ENCODE measurements around the gene GPR26.

Gene GPR26

GRCh38 chr10:123678376-123678775 is 12.2 kb downstream of the GPR26 start:
- no peak overlapping the region for H3K4me3 ChIP-seq (ENCODE audit: low read depth, low read length)
- no peak for DNase-seq (ENCODE audit: low read depth)
- no peak for TF ChIP-seq CTCF (IDR thresholded peaks at IDR 0.05; ENCODE audit: control insufficient read depth, extremely low read depth, insufficient read depth)

- no peak for TF ChIP-seq CTCF (IDR thresholded peaks at IDR 0.05; ENCODE audit: control insufficient read depth, extremely low read depth, insufficient read depth)
- H3K4me3 ChIP-seq (ENCODE audit: low read depth, low read length): no peak overlapping the region
- no peak for DNase-seq (ENCODE audit: low read depth)
These were observed 15.1 kb downstream of the GPR26 start for GRCh38 chr10:123681285-123681684.

- no peak for TF ChIP-seq CTCF (IDR thresholded peaks at IDR 0.05; ENCODE audit: control insufficient read depth, extremely low read depth, insufficient read depth)
- H3K4me3 ChIP-seq (ENCODE audit: low read depth, low read length): no peak overlapping the region
- no peak for DNase-seq (ENCODE audit: low read depth)
These were observed 16.3 kb downstream of the GPR26 start for GRCh38 chr10:123682477-123682876.

- no peak for DNase-seq (ENCODE audit: low read depth)
- no peak overlapping the region for H3K4me3 ChIP-seq (ENCODE audit: low read depth, low read length)
- no peak for TF ChIP-seq CTCF (IDR thresholded peaks at IDR 0.05; ENCODE audit: control insufficient read depth, extremely low read depth, insufficient read depth)
These were observed 17.3 kb downstream of the GPR26 start for GRCh38 chr10:123683459-123683858.

- H3K4me3 ChIP-seq (ENCODE audit: low read depth, low read length): no peak overlapping the region
- DNase-seq (ENCODE audit: low read depth): no peak
- no peak for TF ChIP-seq CTCF (IDR thresholded peaks at IDR 0.05; ENCODE audit: control insufficient read depth, extremely low read depth, insufficient read depth)
These were observed 17.7 kb downstream of the GPR26 start for GRCh38 chr10:123683865-123684264.

GRCh38 chr10:123685260-123685659 is 19.1 kb downstream of the GPR26 start:
- no peak for DNase-seq (ENCODE audit: low read depth)
- TF ChIP-seq CTCF (IDR thresholded peaks at IDR 0.05; ENCODE audit: control insufficient read depth, extremely low read depth, insufficient read depth): no peak
- H3K4me3 ChIP-seq (ENCODE audit: low read depth, low read length): no peak overlapping the region

- no peak for TF ChIP-seq CTCF (IDR thresholded peaks at IDR 0.05; ENCODE audit: control insufficient read depth, extremely low read depth, insufficient read depth)
- DNase-seq (ENCODE audit: low read depth): no peak
- H3K4me3 ChIP-seq (ENCODE audit: low read depth, low read length): no peak overlapping the region
These were observed 21.6 kb downstream of the GPR26 start for GRCh38 chr10:123687758-123688157.

Measured in LNCaP clone FGC (cell line).